Stimulated activated CD4-positive, alpha-beta T cell treated with anti-CD3 and anti-CD28 coated beads, Interleukin-12 subunit alpha, Interleukin-12 subunit beta, amount 100 ng/mL, for 24 hours (primary cell): ENCODE data around the gene MGAT3.

Experiments used
- DNase-seq, 2 experiments: peaks; one replicate each; pipeline ENCODE4 v3.0.0-alpha.2; 2020; ENCODE audit warnings: low read depth in 2 of 2

Gene MGAT3

GRCh38 chr22:39450258-39450955 lies 6.4 kb upstream of the MGAT3 start:
- no peak for DNase-seq

- no peak for DNase-seq
These were observed 4.1 kb upstream of the MGAT3 start for GRCh38 chr22:39452740-39453040.

GRCh38 chr22:39453765-39454378 lies 2.9 kb upstream of the MGAT3 start:
- no peak for DNase-seq

GRCh38 chr22:39454385-39454871 lies 2.4 kb upstream of the MGAT3 start:
- no peak for DNase-seq

- no peak for DNase-seq
These were observed 365 bp downstream of the MGAT3 start for GRCh38 chr22:39457198-39457555.

- no peak for DNase-seq
These were observed 988 bp downstream of the MGAT3 start for GRCh38 chr22:39457556-39458443.

- no peak for DNase-seq
These were observed 1.8 kb downstream of the MGAT3 start for GRCh38 chr22:39458444-39459083.

GRCh38 chr22:39459681-39460080 lies 2.9 kb downstream of the MGAT3 start:
- DNase-seq, result no peak

- no peak for DNase-seq
These were observed 5.8 kb downstream of the MGAT3 start for GRCh38 chr22:39462443-39463221.

- DNase-seq, result no peak
These were observed 6.5 kb downstream of the MGAT3 start for GRCh38 chr22:39463277-39463676.

- no peak for DNase-seq
These were observed 7.1 kb downstream of the MGAT3 start for GRCh38 chr22:39463931-39464390.

GRCh38 chr22:39466228-39467006 lies 9.6 kb downstream of the MGAT3 start:
- no peak for DNase-seq

- no peak for DNase-seq
These were observed 10.6 kb downstream of the MGAT3 start for GRCh38 chr22:39467390-39467895.

- no peak for DNase-seq
These were observed 11.9 kb downstream of the MGAT3 start for GRCh38 chr22:39468487-39469325.

GRCh38 chr22:39469326-39469680 lies 12.5 kb downstream of the MGAT3 start:
- no peak for DNase-seq

- no peak for DNase-seq
These were observed 13.1 kb downstream of the MGAT3 start for GRCh38 chr22:39469681-39470450.

GRCh38 chr22:39470451-39471291 lies 13.9 kb downstream of the MGAT3 start:
- DNase-seq, result no peak
